HFF-Myc (cell line): ENCODE measurements around the gene SLC18B1.
A peak's percentile ranks its signal among the peaks of the same experiment; 100 is the strongest.

Source experiments
- DNase-seq: peaks from one replicate; pipeline ENCODE4 v3.0.0-alpha.2; 2011; ENCODE audit warnings: low read depth; ENCODE audit errors: extremely low read depth
- H3K4me3 ChIP-seq: replicated peaks from 2 replicates; pipeline ENCODE4 v1.5.1; 2011; ENCODE audit warnings: low read depth, mild to moderate bottlenecking, control low read depth, low read length
- TF ChIP-seq, protein P1 (sequence below): IDR thresholded peaks from 2 replicates; pipeline ENCODE4 v1.5.1; 2012; ENCODE audit warnings: mild to moderate bottlenecking, low read depth, low read length, control low read depth; ENCODE audit errors: missing control alignments

Gene SLC18B1

DNA sequence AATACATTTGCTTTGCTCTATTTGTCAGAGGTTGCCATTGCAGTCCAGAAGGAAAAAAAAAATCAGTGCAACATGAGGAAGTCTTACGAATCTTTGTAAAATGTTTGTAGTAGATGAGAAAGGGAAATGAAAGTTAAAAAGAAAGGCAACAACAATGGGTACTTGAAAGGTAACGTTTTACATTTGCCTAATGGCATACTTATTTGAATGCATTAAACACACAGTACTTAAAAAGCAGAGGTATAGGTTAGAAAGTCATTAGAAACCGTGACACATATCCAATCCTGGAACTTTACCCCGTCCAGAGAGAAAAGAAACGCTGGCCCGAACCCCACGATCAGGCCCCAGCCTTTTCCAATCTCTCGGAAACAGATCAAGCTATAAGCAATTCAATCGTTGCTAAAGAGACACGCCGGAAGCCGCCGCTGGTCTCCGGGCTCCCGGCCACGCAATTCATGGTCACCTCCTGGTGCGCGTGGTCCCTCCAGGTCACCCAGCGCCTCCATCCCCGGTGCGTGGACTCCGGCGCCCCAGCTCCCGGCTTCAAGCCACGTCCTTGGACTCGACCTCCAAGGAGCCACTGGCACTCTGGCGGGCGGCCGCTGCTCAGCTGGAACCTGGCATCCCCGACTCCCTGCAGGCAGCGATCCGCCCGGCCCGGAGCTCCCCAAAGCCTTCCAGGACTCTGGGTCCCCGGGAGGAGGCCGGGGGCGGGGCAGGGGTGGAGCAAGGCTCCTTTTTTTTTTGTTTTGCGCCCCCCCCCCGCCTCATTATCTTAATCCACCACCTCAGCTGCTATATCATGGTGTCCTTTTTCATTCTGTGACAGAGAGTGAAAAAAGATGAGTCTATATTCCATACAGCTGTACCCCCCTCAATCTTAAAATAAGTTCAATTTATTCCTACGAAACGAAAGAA lies at the start of gene SLC18B1:
Gene SLC18B1, minus strand, starts transcription at position 687 of the 918 bp plus-strand sequence. Its CDS starts 181 bp downstream, at position 506.
- peak within 1 kb of the TSS; percentile 73 for H3K4me3 ChIP-seq
- DNase-seq: no peak
- TF ChIP-seq, protein P1, sequence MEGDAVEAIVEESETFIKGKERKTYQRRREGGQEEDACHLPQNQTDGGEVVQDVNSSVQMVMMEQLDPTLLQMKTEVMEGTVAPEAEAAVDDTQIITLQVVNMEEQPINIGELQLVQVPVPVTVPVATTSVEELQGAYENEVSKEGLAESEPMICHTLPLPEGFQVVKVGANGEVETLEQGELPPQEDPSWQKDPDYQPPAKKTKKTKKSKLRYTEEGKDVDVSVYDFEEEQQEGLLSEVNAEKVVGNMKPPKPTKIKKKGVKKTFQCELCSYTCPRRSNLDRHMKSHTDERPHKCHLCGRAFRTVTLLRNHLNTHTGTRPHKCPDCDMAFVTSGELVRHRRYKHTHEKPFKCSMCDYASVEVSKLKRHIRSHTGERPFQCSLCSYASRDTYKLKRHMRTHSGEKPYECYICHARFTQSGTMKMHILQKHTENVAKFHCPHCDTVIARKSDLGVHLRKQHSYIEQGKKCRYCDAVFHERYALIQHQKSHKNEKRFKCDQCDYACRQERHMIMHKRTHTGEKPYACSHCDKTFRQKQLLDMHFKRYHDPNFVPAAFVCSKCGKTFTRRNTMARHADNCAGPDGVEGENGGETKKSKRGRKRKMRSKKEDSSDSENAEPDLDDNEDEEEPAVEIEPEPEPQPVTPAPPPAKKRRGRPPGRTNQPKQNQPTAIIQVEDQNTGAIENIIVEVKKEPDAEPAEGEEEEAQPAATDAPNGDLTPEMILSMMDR: no peak

DNA sequence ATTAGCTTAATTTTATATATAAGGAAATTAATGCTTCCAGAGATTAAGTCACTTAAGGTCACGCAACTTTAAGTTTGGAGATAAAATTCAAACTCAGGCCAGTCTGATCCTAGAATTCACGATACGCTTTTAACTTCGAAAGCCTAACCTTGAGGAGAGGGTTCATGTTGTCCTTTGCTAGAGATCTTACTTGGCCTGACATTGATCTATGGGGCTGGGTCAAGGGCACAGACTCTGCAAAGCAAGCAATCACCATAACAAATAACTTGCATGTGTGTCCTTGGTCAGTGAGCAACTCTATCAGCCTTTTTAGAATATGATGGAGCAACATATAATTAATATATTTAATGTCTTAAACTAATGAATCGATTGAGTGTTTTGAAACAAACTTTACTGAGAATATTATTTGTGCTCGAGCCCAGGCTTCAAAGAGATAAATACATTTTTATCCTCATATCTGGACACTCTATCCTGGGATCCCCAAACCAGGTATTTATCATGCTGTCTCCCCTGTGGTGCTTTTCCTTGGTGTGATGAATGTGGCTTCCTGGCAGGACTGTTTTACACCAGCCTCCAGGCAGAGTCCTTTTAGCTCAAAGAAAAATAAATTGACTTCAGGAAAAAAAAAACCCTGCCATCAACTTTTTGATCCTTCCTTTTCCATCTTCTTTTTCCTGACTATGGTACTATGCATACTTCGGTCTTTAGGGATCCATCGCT lies 45.0 kb upstream of the SLC18B1 start:
- no peak overlapping the region for H3K4me3 ChIP-seq
- TF ChIP-seq, protein P1: no peak
- DNase-seq: no peak

DNA sequence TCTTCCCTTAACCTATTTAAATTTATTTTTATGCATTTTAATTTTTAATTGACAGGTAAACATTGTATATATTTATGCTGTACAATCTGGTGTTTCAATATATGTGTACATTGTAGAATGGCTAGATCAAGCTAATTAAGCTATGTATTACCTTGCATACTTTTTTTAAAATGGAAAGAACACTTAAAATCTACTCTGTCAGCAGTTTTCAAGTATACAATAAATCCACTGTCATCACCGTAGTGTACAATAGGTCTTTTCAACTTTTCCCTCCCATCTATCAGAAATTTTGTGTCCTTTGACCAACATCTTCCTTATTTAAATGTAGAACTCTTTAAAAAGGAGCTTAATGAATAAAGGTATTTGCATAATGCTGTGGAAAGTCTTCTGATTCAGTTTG lies 43.5 kb upstream of the SLC18B1 start:
- no peak overlapping the region for H3K4me3 ChIP-seq
- DNase-seq: no peak
- TF ChIP-seq, protein P1: no peak

DNA sequence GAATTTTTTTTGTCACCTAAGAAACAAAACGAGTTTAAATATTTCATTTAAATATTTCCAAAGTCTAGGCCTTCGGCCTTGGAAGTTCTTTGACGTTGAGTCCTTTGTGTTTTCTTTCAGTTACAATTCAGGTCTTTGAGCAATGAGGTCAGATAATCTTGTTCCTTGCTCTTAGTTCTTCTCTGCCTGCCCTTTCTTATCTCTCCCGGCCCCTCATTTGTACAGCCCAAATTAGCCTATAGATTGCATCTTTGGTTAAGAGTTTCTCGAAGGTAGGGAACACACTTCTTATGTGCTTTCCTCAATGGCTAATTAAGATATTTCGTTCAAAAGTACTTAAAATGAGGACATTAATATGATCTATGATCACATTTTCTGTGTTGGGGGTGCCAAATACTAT lies 34.5 kb upstream of the SLC18B1 start:
- H3K4me3 ChIP-seq: no peak overlapping the region

DNA sequence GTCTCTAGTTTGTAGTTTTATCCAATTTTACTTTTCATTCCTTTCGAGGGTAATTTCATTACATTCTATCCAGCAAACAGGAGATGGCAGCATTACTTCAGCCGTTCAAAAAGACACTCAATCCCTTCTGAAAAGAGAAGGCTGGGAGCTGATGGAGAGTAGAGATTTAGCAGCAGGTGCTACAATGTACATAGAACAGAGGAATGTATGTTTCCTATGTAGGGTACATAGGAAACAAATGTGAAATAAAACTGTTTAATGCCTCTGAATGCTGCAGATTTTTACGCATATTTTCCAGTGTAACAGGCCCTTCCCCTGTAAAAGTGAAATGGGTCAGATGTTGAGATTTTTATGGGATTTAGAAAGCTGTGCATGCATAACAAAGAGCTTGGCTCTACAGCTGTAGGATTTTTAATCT lies 31.9 kb upstream of the SLC18B1 start:
- TF ChIP-seq, protein P1: peak; percentile 29
- H3K4me3 ChIP-seq: no peak overlapping the region
- DNase-seq: no peak

More for the DNA sequence above, 34.5 kb upstream of the SLC18B1 start:
- DNase-seq: no peak
- TF ChIP-seq, protein P1: no peak

DNA sequence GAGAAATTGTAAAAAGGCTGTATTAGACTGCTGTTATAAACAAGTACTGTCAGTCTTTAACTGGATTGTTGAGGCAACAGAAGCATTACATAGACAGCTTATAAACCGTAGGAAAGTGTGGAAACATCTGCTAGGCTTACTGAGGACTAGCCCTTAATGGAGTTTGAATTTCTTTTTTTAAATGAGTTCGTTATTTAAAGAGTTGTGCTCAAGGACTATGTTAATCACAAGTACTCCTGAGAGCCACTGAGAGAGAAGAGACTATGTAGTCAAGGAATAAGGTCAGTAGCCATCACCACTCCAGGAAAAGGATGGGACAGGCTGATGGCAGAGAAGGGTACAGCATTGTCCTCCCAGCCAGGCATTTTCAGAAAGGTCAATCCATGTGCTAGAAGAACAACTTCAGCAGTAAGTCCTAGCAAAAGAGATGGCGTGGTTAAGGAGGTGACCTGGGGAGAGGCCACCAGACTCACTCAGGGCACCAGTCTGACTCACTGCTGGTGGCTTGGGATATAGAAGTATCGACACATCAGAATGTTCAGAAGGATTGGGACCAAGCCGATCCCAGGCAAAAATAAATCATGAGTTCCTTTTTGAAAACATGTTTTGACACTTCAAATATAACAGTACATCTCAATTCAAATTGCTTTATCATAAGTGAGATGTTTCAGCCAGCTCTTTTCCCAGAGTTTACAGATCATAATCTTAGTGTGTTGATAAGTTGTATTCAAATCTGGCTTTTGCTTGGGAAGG lies 22.4 kb upstream of the SLC18B1 start:
- TF ChIP-seq, protein P1: no peak
- no peak overlapping the region for H3K4me3 ChIP-seq
- no peak for DNase-seq
